ENCODE measurements around the gene SLC16A11.
"Not testable (repeated sequence)": the region's sequence is repeated elsewhere in the genome, so short reads cannot be mapped to it uniquely, and the experiment has no call there.

Gene SLC16A11

GRCh38 chr17:7043497-7044198, at the start of gene SLC16A11:
SLC16A11 (minus strand) TSS chr17:7044092; CDS start chr17:7043513, 579 bp downstream.
- DNase-seq: peak; percentile 70

GRCh38 chr17:7091311-7092005, 47.6 kb upstream of the SLC16A11 start:
- not testable (repeated sequence) for DNase-seq

GRCh38 chr17:7089570-7089969, 45.7 kb upstream of the SLC16A11 start:
- not testable (repeated sequence) for DNase-seq

GRCh38 chr17:7088442-7088841, 44.5 kb upstream of the SLC16A11 start:
- not testable (repeated sequence) for DNase-seq

GRCh38 chr17:7084088-7084487, 40.2 kb upstream of the SLC16A11 start:
- DNase-seq: no peak

GRCh38 chr17:7083592-7083991, 39.7 kb upstream of the SLC16A11 start:
- DNase-seq: no peak

GRCh38 chr17:7081341-7082062, 37.6 kb upstream of the SLC16A11 start:
- no peak for DNase-seq

- no peak for DNase-seq
These were observed 36.7 kb upstream of the SLC16A11 start for GRCh38 chr17:7080456-7081041.

- DNase-seq: no peak
These were observed 35.9 kb upstream of the SLC16A11 start, which contains the start of gene CLEC10A for GRCh38 chr17:7079581-7080455. CLEC10A (minus strand) TSS chr17:7080251; CDS start chr17:7078812, 1,439 bp downstream.

- no peak for DNase-seq
These were observed 34.8 kb upstream of the SLC16A11 start for GRCh38 chr17:7078711-7079110.

GRCh38 chr17:7077911-7078546, 34.1 kb upstream of the SLC16A11 start:
- DNase-seq: no peak

- DNase-seq: no peak
These were observed 31.0 kb upstream of the SLC16A11 start for GRCh38 chr17:7074931-7075330.

- DNase-seq: no peak
These were observed 28.5 kb upstream of the SLC16A11 start for GRCh38 chr17:7072406-7072805.

- DNase-seq: no peak
These were observed 26.8 kb upstream of the SLC16A11 start for GRCh38 chr17:7070712-7071111.

- no peak for DNase-seq
These were observed 24.4 kb upstream of the SLC16A11 start for GRCh38 chr17:7068268-7068667.

GRCh38 chr17:7067198-7067597, 23.3 kb upstream of the SLC16A11 start:
- DNase-seq: no peak

- no peak for DNase-seq
These were observed 20.4 kb upstream of the SLC16A11 start for GRCh38 chr17:7064261-7064660.

GRCh38 chr17:7063518-7064094, 19.7 kb upstream of the SLC16A11 start:
- no peak for DNase-seq

GRCh38 chr17:7060165-7060891, 16.4 kb upstream of the SLC16A11 start:
- DNase-seq: no peak

- DNase-seq: no peak
These were observed 15.0 kb upstream of the SLC16A11 start for GRCh38 chr17:7058831-7059447.

Measured in eye (tissue), 1 donor.